Umbilical cord (tissue), 2 donors: ENCODE results near the gene GIMAP5. TPM values are rescaled to one million over a fixed set of nuclear protein-coding genes. Genes with fewer than 3 reads are reported as not detected.

Experiments used
- DNase-seq: peaks from one replicate; pipeline ENCODE4 v3.0.0-alpha.2; 2015; ENCODE audit warnings: low spot score
- total RNA-seq: library from RNA; depleted of rRNA; stranded (reverse); fragments of >200 nt; gene quantifications from one replicate; pipeline ENCODE4 v1.2.3, GENCODE V29; 2014; ENCODE audit warnings: low replicate concordance; ENCODE audit not compliant: insufficient read depth

GIMAP5 gene
- total RNA-seq, 1 donor from 2014 or later: 10.1 TPM

GRCh38 chr7:150735596-150736358 is 1.4 kb upstream of the GIMAP5 start:
- no peak for DNase-seq

- DNase-seq: no peak
Observed at GRCh38 chr7:150736864-150737263, 354 bp upstream of the GIMAP5 start.

- DNase-seq: no peak
Observed at GRCh38 chr7:150738092-150738491, 874 bp downstream of the GIMAP5 start.

- no peak for DNase-seq
Observed at GRCh38 chr7:150738591-150739001, 1.4 kb downstream of the GIMAP5 start.

GRCh38 chr7:150739033-150739432 is 1.8 kb downstream of the GIMAP5 start:
- DNase-seq: no peak

- no peak for DNase-seq
Observed at GRCh38 chr7:150740053-150740452, 2.8 kb downstream of the GIMAP5 start.

- DNase-seq: no peak
Observed at GRCh38 chr7:150742286-150742968, 5.2 kb downstream of the GIMAP5 start.

- DNase-seq: no peak
Observed at GRCh38 chr7:150744041-150744656, 6.9 kb downstream of the GIMAP5 start.

- no peak for DNase-seq
Observed at GRCh38 chr7:150745086-150745485, 7.9 kb downstream of the GIMAP5 start.

- DNase-seq: no peak
Observed at GRCh38 chr7:150745876-150746275, 8.7 kb downstream of the GIMAP5 start.

- no peak for DNase-seq
Observed at GRCh38 chr7:150746921-150747320, 9.7 kb downstream of the GIMAP5 start.

GRCh38 chr7:150748376-150748775 is 11.2 kb downstream of the GIMAP5 start:
- no peak for DNase-seq

GRCh38 chr7:150751702-150752101 is 14.5 kb downstream of the GIMAP5 start:
- peak; percentile 11 for DNase-seq

GRCh38 chr7:150753239-150753638 is 16.0 kb downstream of the GIMAP5 start:
- no peak for DNase-seq

GRCh38 chr7:150753826-150754603 is 16.8 kb downstream of the GIMAP5 start:
- DNase-seq: peak; percentile 58

- DNase-seq: no peak
Observed at GRCh38 chr7:150754951-150755350, 17.7 kb downstream of the GIMAP5 start.

- DNase-seq: no peak
Observed at GRCh38 chr7:150755473-150756099, 18.4 kb downstream of the GIMAP5 start.

- no peak for DNase-seq
Observed at GRCh38 chr7:150756166-150756565, 18.9 kb downstream of the GIMAP5 start.

GRCh38 chr7:150756858-150757257 is 19.6 kb downstream of the GIMAP5 start:
- DNase-seq: no peak

- no peak for DNase-seq
Observed at GRCh38 chr7:150759479-150759878, 22.3 kb downstream of the GIMAP5 start.

- no peak for DNase-seq
Observed at GRCh38 chr7:150766334-150766709, 29.1 kb downstream of the GIMAP5 start.
